ENCODE measurements around the gene CRB3.

The CRB3 gene

DNA sequence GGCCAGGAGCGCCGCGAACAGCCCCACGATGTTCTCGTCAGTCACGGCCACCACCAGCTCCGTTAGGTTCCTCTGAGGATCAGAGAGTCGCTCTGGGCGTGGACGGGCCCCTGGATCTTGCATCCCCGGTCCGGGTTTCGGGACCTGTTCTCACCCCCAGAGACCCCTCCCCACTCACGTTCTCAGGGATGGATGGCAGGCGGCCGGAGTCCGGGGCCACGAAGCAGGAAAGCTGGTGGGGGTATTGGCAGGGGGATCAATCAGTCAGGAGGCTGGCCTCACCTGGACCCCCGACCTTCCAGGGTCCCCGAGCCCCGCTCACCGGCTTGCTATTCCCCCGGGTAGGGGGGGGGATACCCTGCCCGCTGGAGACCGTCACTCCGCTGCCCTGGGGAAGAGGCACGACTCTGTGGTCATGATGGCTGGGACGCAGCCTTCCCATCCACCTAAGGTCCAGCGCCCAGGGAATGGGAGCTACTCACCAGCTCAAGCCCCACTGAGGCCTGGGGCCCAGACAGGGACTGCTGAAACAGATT, 12.9 kb downstream of the CRB3 start:
- Histone ChIP-seq H3K27ac (no peak overlapping the region), H3K9ac (no peak overlapping the region), H3K4me2 (no peak overlapping the region), H4K20me1 (ENCODE audit: insufficient read depth) (no peaks in the 10 kb centered on the region), H3K4me3 (IDR thresholded peaks at IDR 0.05; ENCODE audit: insufficient read depth, low read depth, low read length) (no peak overlapping the region), H2AFZ (ENCODE audit: low read depth) (no peak overlapping the region), H3K79me2 (ENCODE audit: insufficient read depth, low read depth) (no peaks in the 10 kb centered on the region), H3K27me3 (ENCODE audit: insufficient read depth, low read depth) (no peaks in the 10 kb centered on the region), H3K4me1 (ENCODE audit: low read depth, poor library complexity, severe bottlenecking) (no peaks in the 10 kb centered on the region), H3K36me3 (ENCODE audit: insufficient read depth) (no peaks in the 10 kb centered on the region)
- TF ChIP-seq, protein P1, sequence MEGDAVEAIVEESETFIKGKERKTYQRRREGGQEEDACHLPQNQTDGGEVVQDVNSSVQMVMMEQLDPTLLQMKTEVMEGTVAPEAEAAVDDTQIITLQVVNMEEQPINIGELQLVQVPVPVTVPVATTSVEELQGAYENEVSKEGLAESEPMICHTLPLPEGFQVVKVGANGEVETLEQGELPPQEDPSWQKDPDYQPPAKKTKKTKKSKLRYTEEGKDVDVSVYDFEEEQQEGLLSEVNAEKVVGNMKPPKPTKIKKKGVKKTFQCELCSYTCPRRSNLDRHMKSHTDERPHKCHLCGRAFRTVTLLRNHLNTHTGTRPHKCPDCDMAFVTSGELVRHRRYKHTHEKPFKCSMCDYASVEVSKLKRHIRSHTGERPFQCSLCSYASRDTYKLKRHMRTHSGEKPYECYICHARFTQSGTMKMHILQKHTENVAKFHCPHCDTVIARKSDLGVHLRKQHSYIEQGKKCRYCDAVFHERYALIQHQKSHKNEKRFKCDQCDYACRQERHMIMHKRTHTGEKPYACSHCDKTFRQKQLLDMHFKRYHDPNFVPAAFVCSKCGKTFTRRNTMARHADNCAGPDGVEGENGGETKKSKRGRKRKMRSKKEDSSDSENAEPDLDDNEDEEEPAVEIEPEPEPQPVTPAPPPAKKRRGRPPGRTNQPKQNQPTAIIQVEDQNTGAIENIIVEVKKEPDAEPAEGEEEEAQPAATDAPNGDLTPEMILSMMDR (conservative IDR thresholded peaks at IDR 0.05; ENCODE audit: low read depth, low read length), result no peak

DNA sequence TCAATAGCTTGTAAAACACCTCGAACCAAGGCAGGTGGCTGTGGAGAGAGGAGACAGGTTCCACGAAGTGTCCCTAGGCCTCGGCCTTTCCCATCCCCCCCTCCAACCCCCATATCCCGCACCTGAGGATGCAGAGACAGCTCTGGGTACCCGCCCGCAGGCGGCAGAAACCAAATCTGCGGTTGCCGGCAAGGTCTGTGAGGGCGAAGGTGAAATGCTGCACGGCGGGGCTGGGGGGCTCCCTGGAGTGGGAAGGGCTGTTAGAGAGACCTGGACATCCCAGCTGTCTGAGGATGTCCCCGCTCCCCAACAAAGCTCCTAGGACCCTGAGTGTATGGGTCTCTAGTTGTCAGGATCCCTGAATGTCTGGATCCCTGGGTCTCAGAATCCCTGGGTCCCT, 14.7 kb downstream of the CRB3 start:
- Histone ChIP-seq H3K36me3 (ENCODE audit: insufficient read depth) (no peaks in the 10 kb centered on the region), H3K9ac (no peak overlapping the region), H3K27me3 (ENCODE audit: insufficient read depth, low read depth) (no peaks in the 10 kb centered on the region), H2AFZ (ENCODE audit: low read depth) (no peak overlapping the region), H3K4me3 (IDR thresholded peaks at IDR 0.05; ENCODE audit: insufficient read depth, low read depth, low read length) (no peak overlapping the region), H4K20me1 (ENCODE audit: insufficient read depth) (no peaks in the 10 kb centered on the region), H3K4me2 (no peak overlapping the region), H3K79me2 (ENCODE audit: insufficient read depth, low read depth) (no peaks in the 10 kb centered on the region), H3K27ac (no peak overlapping the region), H3K4me1 (ENCODE audit: low read depth, poor library complexity, severe bottlenecking) (no peaks in the 10 kb centered on the region)
- TF ChIP-seq, protein P1 (conservative IDR thresholded peaks at IDR 0.05; ENCODE audit: low read depth, low read length), result no peak

- H3K27me3 ChIP-seq (ENCODE audit: insufficient read depth, low read depth), result no peaks in the 10 kb centered on the region
- H3K27ac ChIP-seq, result no peak overlapping the region
- H3K9ac ChIP-seq, result no peak overlapping the region
- H3K4me2 ChIP-seq, result no peak overlapping the region
- H3K4me3 ChIP-seq (IDR thresholded peaks at IDR 0.05; ENCODE audit: insufficient read depth, low read depth, low read length), result no peak overlapping the region
- no peaks in the 10 kb centered on the region for H3K4me1 ChIP-seq (ENCODE audit: low read depth, poor library complexity, severe bottlenecking)
- H3K79me2 ChIP-seq (ENCODE audit: insufficient read depth, low read depth), result no peaks in the 10 kb centered on the region
- H2AFZ ChIP-seq (ENCODE audit: low read depth), result no peak overlapping the region
- TF ChIP-seq, protein P1 (conservative IDR thresholded peaks at IDR 0.05; ENCODE audit: low read depth, low read length), result no peak
- no peaks in the 10 kb centered on the region for H3K36me3 ChIP-seq (ENCODE audit: insufficient read depth)
- no peaks in the 10 kb centered on the region for H4K20me1 ChIP-seq (ENCODE audit: insufficient read depth)
Observed at GRCh38 chr19:6479836-6480398, 15.8 kb downstream of the CRB3 start.

- no peak overlapping the region for H3K4me2 ChIP-seq
- no peak overlapping the region for H3K4me3 ChIP-seq (IDR thresholded peaks at IDR 0.05; ENCODE audit: insufficient read depth, low read depth, low read length)
- no peaks in the 10 kb centered on the region for H3K36me3 ChIP-seq (ENCODE audit: insufficient read depth)
- no peak overlapping the region for H2AFZ ChIP-seq (ENCODE audit: low read depth)
- no peak overlapping the region for H3K27ac ChIP-seq
- no peaks in the 10 kb centered on the region for H3K4me1 ChIP-seq (ENCODE audit: low read depth, poor library complexity, severe bottlenecking)
- H3K79me2 ChIP-seq (ENCODE audit: insufficient read depth, low read depth), result no peaks in the 10 kb centered on the region
- H3K9ac ChIP-seq, result no peak overlapping the region
- no peaks in the 10 kb centered on the region for H3K27me3 ChIP-seq (ENCODE audit: insufficient read depth, low read depth)
- H4K20me1 ChIP-seq (ENCODE audit: insufficient read depth), result no peaks in the 10 kb centered on the region
- TF ChIP-seq, protein P1 (conservative IDR thresholded peaks at IDR 0.05; ENCODE audit: low read depth, low read length), result no peak
Observed at GRCh38 chr19:6480848-6481415, 16.9 kb downstream of the CRB3 start.
